BJ (cell line): Measurements from ENCODE around the gene TMEM135. TPM values are rescaled to one million over a fixed set of nuclear protein-coding genes. Genes with fewer than 3 reads are reported as not detected.

ENCODE experiments used
- CTCF ChIA-PET: fragments of 350-600 bp; formaldehyde crosslinking; extraction: SDS; loops from one replicate; lab custom pipeline; 2021; ENCODE audit warnings: antibody characterized with exemption, inconsistent platforms; lab: Yijun Ruan, JAX
- POLR2A ChIA-PET: fragments of 300-600 bp; sonication (Branson Sonifier 250); formaldehyde crosslinking; extraction: SDS; loops from one replicate; lab custom pipeline; 2021; ENCODE audit warnings: antibody characterized with exemption; lab: Charles Lee
- DNase-seq: peaks from one replicate; pipeline ENCODE4 v3.0.0-alpha.2; 2011; ENCODE audit warnings: low read depth
- H3K27me3 ChIP-seq: 2 replicates; pipeline ENCODE4 v1.6.0; 2011; ENCODE audit warnings: low read length; ENCODE audit not compliant: control insufficient read depth, insufficient read depth
- H3K36me3 ChIP-seq: 2 replicates; pipeline ENCODE4 v1.5.1; 2011; ENCODE audit warnings: low read length; ENCODE audit not compliant: control insufficient read depth, insufficient read depth
- H3K4me3 ChIP-seq: 2 replicates; pipeline ENCODE4 v1.5.1; 2011; ENCODE audit warnings: low read depth, mild to moderate bottlenecking, control low read depth, low read length
- CTCF ChIP-seq: IDR thresholded peaks from 2 replicates; pipeline ENCODE4 v1.5.1; 2011; ENCODE audit warnings: low read depth, mild to moderate bottlenecking, control low read depth, inconsistent platforms, low read length, moderate library complexity; ENCODE audit not compliant: insufficient read depth
- polyA plus RNA-seq: library from polyadenylated mRNA; depleted of rRNA; stranded (reverse); fragments of >200 nt; gene quantifications from 2 replicates; pipeline ENCODE4 v1.2.3, GENCODE V29; 2011

TMEM135 gene
- polyA plus RNA-seq, 1 experiment = 4.6 TPM

GRCh38 chr11:87137711-87138110, 100.0 kb downstream of the TMEM135 start:
- Histone ChIP-seq H3K27me3 (no peaks in the 10 kb centered on the region), H3K36me3 (no peaks in the 10 kb centered on the region), H3K4me3 (no peak overlapping the region)
- ChIA-PET CTCF (no interaction called here), POLR2A (no interaction called here)
- no peak for TF ChIP-seq CTCF
- peak; percentile 29 for DNase-seq

GRCh38 chr11:87139475-87139874, 101.7 kb downstream of the TMEM135 start:
- Histone ChIP-seq H3K4me3 (no peak overlapping the region), H3K36me3 (no peaks in the 10 kb centered on the region), H3K27me3 (no peaks in the 10 kb centered on the region)
- no peak for TF ChIP-seq CTCF
- ChIA-PET CTCF (no interaction called here), POLR2A (no interaction called here)
- DNase-seq = no peak

- ChIA-PET CTCF (no interaction called here), POLR2A (no interaction called here)
- no peak for DNase-seq
- Histone ChIP-seq H3K27me3 (no peaks in the 10 kb centered on the region), H3K4me3 (no peak overlapping the region), H3K36me3 (no peaks in the 10 kb centered on the region)
- TF ChIP-seq CTCF = no peak
These were observed 103.6 kb downstream of the TMEM135 start for GRCh38 chr11:87141322-87141721.

GRCh38 chr11:87141980-87142514, 104.3 kb downstream of the TMEM135 start:
- ChIA-PET POLR2A (no interaction called here), CTCF (interaction anchor here (1.5 kb wide), 1 partner anchor 14 kb away, joined by 4 read pairs; no protein-coding TSS in a partner anchor)
- no peaks in the 10 kb centered on the region for H3K27me3 ChIP-seq
- no peak overlapping the region for H3K4me3 ChIP-seq
- no peaks in the 10 kb centered on the region for H3K36me3 ChIP-seq
- no peak for TF ChIP-seq CTCF
- no peak for DNase-seq

- Histone ChIP-seq H3K4me3 (no peak overlapping the region), H3K27me3 (no peaks in the 10 kb centered on the region), H3K36me3 (no peaks in the 10 kb centered on the region)
- DNase-seq = no peak
- POLR2A ChIA-PET = no interaction called here
- CTCF ChIA-PET = interaction anchor here (1.5 kb wide), 1 partner anchor 13 kb away, joined by 4 read pairs; no protein-coding TSS in a partner anchor
- TF ChIP-seq CTCF = no peak
These were observed 104.9 kb downstream of the TMEM135 start for GRCh38 chr11:87142594-87142993.
